ENCODE results near the gene TRABD2B. TPM values are rescaled to one million over a fixed set of nuclear protein-coding genes. Genes with fewer than 3 reads are reported as not detected.

The TRABD2B gene
- total and polyA plus RNA-seq, 4 donors: 0.28 to 2.6 (median 1.3) TPM

- DNase-seq (ENCODE audit: low spot score): no peak
Measured at GRCh38 chr1:47870480-47870879, 126.7 kb downstream of the TRABD2B start.

GRCh38 chr1:47868348-47868676 is 128.9 kb downstream of the TRABD2B start:
- no peaks in the 10 kb centered on the region for H3K27me3 ChIP-seq (ENCODE audit: control insufficient read depth in 4 of 4, insufficient read depth in 4 of 4, low read length in 3 of 4)
- no peak overlapping the region for H3K27ac ChIP-seq (ENCODE audit: low read depth in 1 of 2, low read length in 2 of 2)
- H3K4me1 ChIP-seq (ENCODE audit: control insufficient read depth in 4 of 4, insufficient read depth in 4 of 4, low read length in 3 of 4): peaks cover 8 to 35% (median 14%) of the 10 kb centered on the region in 4 donors
- no peaks in the 10 kb centered on the region for H3K9me3 ChIP-seq (ENCODE audit: control insufficient read depth in 4 of 4, low read length in 3 of 4)
- H3K4me3 ChIP-seq (ENCODE audit: low read depth in 1 of 3, low read length in 3 of 3): no peak overlapping the region
- no peaks in the 10 kb centered on the region for H3K36me3 ChIP-seq (ENCODE audit: control insufficient read depth in 4 of 4, insufficient read depth in 3 of 4, low read depth in 1 of 4, low read length in 3 of 4)
- DNase-seq (ENCODE audit: low spot score): no peak
- TF ChIP-seq ATF3 (IDR thresholded peaks at IDR 0.05): no peak
- TF ChIP-seq REST (IDR thresholded peaks at IDR 0.05): no peak
- TF ChIP-seq GABPA (IDR thresholded peaks at IDR 0.05 in 1 of 2, conservative IDR thresholded peaks at IDR 0.05 in 1 of 2): no peak
- no peak for TF ChIP-seq JUND (IDR thresholded peaks at IDR 0.05)
- no peak for TF ChIP-seq RAD21 (IDR thresholded peaks at IDR 0.05)
- TF ChIP-seq SP1 (IDR thresholded peaks at IDR 0.05): no peak
- TF ChIP-seq MAX (IDR thresholded peaks at IDR 0.05): no peak
- TF ChIP-seq ZBTB33 (IDR thresholded peaks at IDR 0.05): no peak
- no peak for TF ChIP-seq TAF1 (conservative IDR thresholded peaks at IDR 0.05)
- no peak overlapping the region for H3K9ac ChIP-seq (ENCODE audit: low read depth in 1 of 2, low read length in 2 of 2)
- 95% methylated on average over 5 of the region's 5 CpGs for WGBS

More at GRCh38 chr1:47870480-47870879, 126.7 kb downstream of the TRABD2B start:
- 88% methylated on average over 4 of the region's 4 CpGs for WGBS
- TF ChIP-seq EGR1 (IDR thresholded peaks at IDR 0.05; ENCODE audit: low read depth in 2 of 2) (no peak), TAF1 (conservative IDR thresholded peaks at IDR 0.05) (no peak), JUND (IDR thresholded peaks at IDR 0.05) (no peak), RXRA (IDR thresholded peaks at IDR 0.05) (no peak), FOXA1 (IDR thresholded peaks at IDR 0.05) (no peak), HNF4G (IDR thresholded peaks at IDR 0.05) (no peak), FOXA2 (IDR thresholded peaks at IDR 0.05) (no peak), NR2F2 (IDR thresholded peaks at IDR 0.05) (no peak), ZBTB33 (IDR thresholded peaks at IDR 0.05) (no peak)
- Histone ChIP-seq H3K36me3 (ENCODE audit: control insufficient read depth in 4 of 4, insufficient read depth in 3 of 4, low read depth in 1 of 4, low read length in 3 of 4) (no peaks in the 10 kb centered on the region), H3K4me1 (ENCODE audit: control insufficient read depth in 4 of 4, insufficient read depth in 4 of 4, low read length in 3 of 4) (peaks cover 8 to 49% (median 23%) of the 10 kb centered on the region in 4 donors), H3K4me3 (ENCODE audit: low read depth in 1 of 3, low read length in 3 of 3) (no peak overlapping the region), H3K9ac (ENCODE audit: low read depth in 1 of 2, low read length in 2 of 2) (no peak overlapping the region), H3K27me3 (ENCODE audit: control insufficient read depth in 4 of 4, insufficient read depth in 4 of 4, low read length in 3 of 4) (no peaks in the 10 kb centered on the region), H3K9me3 (ENCODE audit: control insufficient read depth in 4 of 4, low read length in 3 of 4) (no peaks in the 10 kb centered on the region), H3K27ac (ENCODE audit: low read depth in 1 of 2, low read length in 2 of 2) (no peak overlapping the region)
